T-helper 17 cell (primary cell): ENCODE measurements around the gene MYH14. TPM values are rescaled to one million over a fixed set of nuclear protein-coding genes. Genes with fewer than 3 reads are reported as not detected.

Source experiments
- ATAC-seq: fragments of 150-1000 bp; cut with Tn5 transposase; 2 replicates; pipeline ENCODE4 v1.10.0; 2021; ENCODE audit warnings: mild to moderate bottlenecking, moderate library complexity
- DNase-seq, 3 donors: peaks; one replicate each; pipeline versions ENCODE4 v3.0.0 to v3.0.0-alpha.2; 2020 to 2021
- H3K9me3 ChIP-seq: one replicate; pipeline ENCODE4 v1.7.0; 2013; ENCODE audit warnings: low read length, mild to moderate bottlenecking; ENCODE audit not compliant: control insufficient read depth, poor library complexity, severe bottlenecking
- H3K27ac Mint-ChIP-seq: one replicate; pipeline ENCODE4 v1.8.0; 2022; ENCODE audit warnings: mild to moderate bottlenecking, moderate library complexity, mixed read lengths
- H3K27me3 Mint-ChIP-seq: one replicate; pipeline ENCODE4 v1.8.0; 2022; ENCODE audit warnings: mixed read lengths
- H3K36me3 Mint-ChIP-seq: one replicate; pipeline ENCODE4 v1.8.0; 2022; ENCODE audit warnings: low read depth, mixed read lengths
- H3K4me1 Mint-ChIP-seq: one replicate; pipeline ENCODE4 v1.8.0; 2022; ENCODE audit warnings: mild to moderate bottlenecking, mixed read lengths
- H3K4me3 Mint-ChIP-seq: one replicate; pipeline ENCODE4 v1.8.0; 2022; ENCODE audit warnings: mild to moderate bottlenecking, moderate library complexity, mixed read lengths
- total RNA-seq, 4 donors: library from RNA in 2 of 4; stranded (reverse) in 2 of 4; gene quantifications; one replicate each; pipeline ENCODE4 v1.2.3 and lab custom pipeline; 2022 to 2026

The MYH14 gene
- total RNA-seq, 2 donors from 2014 or later = not detected

DNA sequence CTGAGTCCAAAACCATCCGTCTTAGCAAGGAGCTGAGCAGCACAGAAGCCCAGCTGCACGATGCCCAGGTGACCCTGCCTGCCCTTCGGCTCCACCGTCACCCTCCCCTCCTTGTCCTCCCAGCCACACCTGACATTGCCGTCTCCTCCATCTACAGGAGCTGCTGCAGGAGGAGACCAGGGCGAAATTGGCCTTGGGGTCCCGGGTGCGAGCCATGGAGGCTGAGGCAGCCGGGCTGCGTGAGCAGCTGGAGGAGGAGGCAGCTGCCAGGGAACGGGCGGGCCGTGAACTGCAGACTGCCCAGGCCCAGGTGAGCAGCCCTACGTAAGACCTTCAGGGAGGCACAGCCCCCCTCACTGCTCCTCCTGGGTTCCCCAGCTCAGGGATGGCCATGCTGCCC is 76.7 kb downstream of the MYH14 start:
- ATAC-seq (no peak), DNase-seq (no peak)
- no peaks in the 10 kb centered on the region for H3K4me1 Mint-ChIP-seq
- no peaks in the 10 kb centered on the region for H3K9me3 ChIP-seq
- H3K27me3 Mint-ChIP-seq = peaks cover 18% of the 10 kb centered on the region
- H3K4me3 Mint-ChIP-seq = no peak overlapping the region
- H3K27ac Mint-ChIP-seq = no peak overlapping the region
- H3K36me3 Mint-ChIP-seq = no peaks in the 10 kb centered on the region

- no peak overlapping the region for H3K4me3 Mint-ChIP-seq
- H3K4me1 Mint-ChIP-seq = no peaks in the 10 kb centered on the region
- no peaks in the 10 kb centered on the region for H3K9me3 ChIP-seq
- DNase-seq (no peak), ATAC-seq (no peak)
- no peaks in the 10 kb centered on the region for H3K36me3 Mint-ChIP-seq
- peaks cover 13% of the 10 kb centered on the region for H3K27me3 Mint-ChIP-seq
- no peak overlapping the region for H3K27ac Mint-ChIP-seq
These were observed 77.6 kb downstream of the MYH14 start for GRCh38 chr19:50280983-50281382.

GRCh38 chr19:50281491-50281890 is 78.1 kb downstream of the MYH14 start:
- no peaks in the 10 kb centered on the region for H3K9me3 ChIP-seq
- no peak for ATAC-seq

DNA sequence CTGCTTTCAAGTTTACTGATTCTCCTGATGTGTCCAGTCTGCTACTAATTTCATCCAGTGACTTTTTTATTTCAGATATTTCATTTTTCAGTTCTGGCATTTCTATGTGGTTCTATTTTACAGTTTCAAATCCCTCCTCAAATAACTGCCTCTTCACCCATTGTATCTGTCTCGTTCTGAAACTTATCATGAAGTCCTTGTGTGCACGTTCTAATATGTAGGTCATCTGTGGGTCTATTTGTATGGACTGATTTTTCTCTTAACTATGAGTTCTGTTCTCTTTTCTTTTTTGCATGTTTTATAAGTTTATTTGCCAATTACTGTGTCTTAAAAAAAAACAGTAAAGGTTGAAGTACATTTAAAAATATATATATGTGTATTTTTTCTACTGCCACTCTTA is 82.4 kb downstream of the MYH14 start:
- no peak for DNase-seq
- H3K4me1 Mint-ChIP-seq = no peaks in the 10 kb centered on the region

More at GRCh38 chr19:50281491-50281890, 78.1 kb downstream of the MYH14 start:
- H3K36me3 Mint-ChIP-seq = no peaks in the 10 kb centered on the region
- no peak overlapping the region for H3K27ac Mint-ChIP-seq
- no peak overlapping the region for H3K4me3 Mint-ChIP-seq
- H3K4me1 Mint-ChIP-seq = no peaks in the 10 kb centered on the region
- no peak for DNase-seq
- H3K27me3 Mint-ChIP-seq = peaks cover 13% of the 10 kb centered on the region

GRCh38 chr19:50286443-50286842 is 83.0 kb downstream of the MYH14 start:
- peaks cover 18% of the 10 kb centered on the region for H3K27me3 Mint-ChIP-seq
- DNase-seq (no peak), ATAC-seq (no peak)
- H3K36me3 Mint-ChIP-seq = peaks cover 5% of the 10 kb centered on the region
- H3K4me1 Mint-ChIP-seq = no peaks in the 10 kb centered on the region
- H3K27ac Mint-ChIP-seq = no peak overlapping the region
- H3K9me3 ChIP-seq = peaks cover 2% of the 10 kb centered on the region
- H3K4me3 Mint-ChIP-seq = no peak overlapping the region

More for the DNA sequence above, 82.4 kb downstream of the MYH14 start:
- Mint-ChIP-seq H3K27ac (no peak overlapping the region), H3K4me3 (no peak overlapping the region), H3K27me3 (peaks cover 17% of the 10 kb centered on the region), H3K36me3 (peaks cover 5% of the 10 kb centered on the region)
- peaks cover 2% of the 10 kb centered on the region for H3K9me3 ChIP-seq
- ATAC-seq = no peak

GRCh38 chr19:50287331-50287730 is 83.9 kb downstream of the MYH14 start:
- H3K36me3 Mint-ChIP-seq = peaks cover 5% of the 10 kb centered on the region
- peaks cover 22% of the 10 kb centered on the region for H3K27me3 Mint-ChIP-seq
- no peak overlapping the region for H3K27ac Mint-ChIP-seq
- no peak overlapping the region for H3K4me3 Mint-ChIP-seq
- ATAC-seq (no peak), DNase-seq (no peak)
- H3K4me1 Mint-ChIP-seq = no peaks in the 10 kb centered on the region
- H3K9me3 ChIP-seq = peaks cover 2% of the 10 kb centered on the region

GRCh38 chr19:50288954-50289353 is 85.5 kb downstream of the MYH14 start:
- no peaks in the 10 kb centered on the region for H3K4me1 Mint-ChIP-seq
- H3K4me3 Mint-ChIP-seq = no peak overlapping the region
- no peak for DNase-seq
- H3K27me3 Mint-ChIP-seq = peaks cover 29% of the 10 kb centered on the region
- H3K27ac Mint-ChIP-seq = no peak overlapping the region
- H3K36me3 Mint-ChIP-seq = peaks cover 5% of the 10 kb centered on the region
- no peak for ATAC-seq
- peaks cover 2% of the 10 kb centered on the region for H3K9me3 ChIP-seq

- Mint-ChIP-seq H3K36me3 (peaks cover 5% of the 10 kb centered on the region), H3K27me3 (peaks cover 29% of the 10 kb centered on the region), H3K4me1 (no peaks in the 10 kb centered on the region), H3K4me3 (no peak overlapping the region), H3K27ac (no peak overlapping the region)
- no peak for DNase-seq
- ATAC-seq = no peak
- peaks cover 2% of the 10 kb centered on the region for H3K9me3 ChIP-seq
These were observed 86.6 kb downstream of the MYH14 start for GRCh38 chr19:50290011-50290410.

DNA sequence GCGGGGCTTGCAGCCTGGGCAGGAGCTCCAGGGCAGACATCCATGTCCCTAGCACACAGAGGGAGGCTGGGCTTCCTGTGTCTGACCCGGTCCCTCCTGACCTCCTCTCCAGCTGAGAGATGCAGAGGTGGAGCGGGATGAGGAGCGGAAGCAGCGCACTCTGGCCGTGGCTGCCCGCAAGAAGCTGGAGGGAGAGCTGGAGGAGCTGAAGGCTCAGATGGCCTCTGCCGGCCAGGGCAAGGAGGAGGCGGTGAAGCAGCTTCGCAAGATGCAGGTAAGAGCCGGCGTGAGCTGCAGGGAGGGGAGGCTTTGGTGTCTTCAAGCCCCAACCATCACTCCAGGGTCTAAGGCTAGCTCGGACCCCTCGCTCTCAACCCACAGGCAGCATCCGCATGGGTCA is 87.4 kb downstream of the MYH14 start:
- no peak for DNase-seq
- no peak overlapping the region for H3K4me3 Mint-ChIP-seq
- H3K27me3 Mint-ChIP-seq = peaks cover 29% of the 10 kb centered on the region
- H3K27ac Mint-ChIP-seq = no peak overlapping the region
- H3K36me3 Mint-ChIP-seq = peaks cover 5% of the 10 kb centered on the region
- ATAC-seq = no peak
- H3K4me1 Mint-ChIP-seq = no peaks in the 10 kb centered on the region
- H3K9me3 ChIP-seq = peaks cover 2% of the 10 kb centered on the region

GRCh38 chr19:50292216-50292827 is 88.9 kb downstream of the MYH14 start:
- peaks cover 2% of the 10 kb centered on the region for H3K9me3 ChIP-seq
- H3K36me3 Mint-ChIP-seq = peaks cover 5% of the 10 kb centered on the region
- no peak overlapping the region for H3K27ac Mint-ChIP-seq
- no peak overlapping the region for H3K4me3 Mint-ChIP-seq
- H3K4me1 Mint-ChIP-seq = no peaks in the 10 kb centered on the region
- no peak for DNase-seq
- no peak for ATAC-seq
- H3K27me3 Mint-ChIP-seq = peaks cover 33% of the 10 kb centered on the region

GRCh38 chr19:50293263-50294004 is 90.0 kb downstream of the MYH14 start:
- no peak overlapping the region for H3K27ac Mint-ChIP-seq
- DNase-seq (no peak), ATAC-seq (no peak)
- H3K4me1 Mint-ChIP-seq = no peaks in the 10 kb centered on the region
- peaks cover 2% of the 10 kb centered on the region for H3K9me3 ChIP-seq
- peaks cover 30% of the 10 kb centered on the region for H3K27me3 Mint-ChIP-seq
- H3K36me3 Mint-ChIP-seq = peaks cover 5% of the 10 kb centered on the region
- no peak overlapping the region for H3K4me3 Mint-ChIP-seq

- peaks cover 6% of the 10 kb centered on the region for H3K36me3 Mint-ChIP-seq
- H3K27me3 Mint-ChIP-seq = peaks cover 46% of the 10 kb centered on the region
- H3K9me3 ChIP-seq = no peaks in the 10 kb centered on the region
- no peaks in the 10 kb centered on the region for H3K4me1 Mint-ChIP-seq
- ATAC-seq (no peak), DNase-seq (no peak)
- H3K27ac Mint-ChIP-seq = no peak overlapping the region
- no peak overlapping the region for H3K4me3 Mint-ChIP-seq
These were observed 96.6 kb downstream of the MYH14 start for GRCh38 chr19:50300051-50300450.

- DNase-seq = no peak
These were observed 97.6 kb downstream of the MYH14 start for GRCh38 chr19:50300814-50301606.

More at GRCh38 chr19:50300814-50301606, 97.6 kb downstream of the MYH14 start:
- H3K4me3 Mint-ChIP-seq = no peak overlapping the region
- H3K36me3 Mint-ChIP-seq = peaks cover 8% of the 10 kb centered on the region
- peaks cover 50% of the 10 kb centered on the region for H3K27me3 Mint-ChIP-seq
- no peak for ATAC-seq
- H3K4me1 Mint-ChIP-seq = no peaks in the 10 kb centered on the region
- no peaks in the 10 kb centered on the region for H3K9me3 ChIP-seq
- H3K27ac Mint-ChIP-seq = no peak overlapping the region
